Fibroblast of pulmonary artery (primary cell): ENCODE results near the gene SORCS2.
A peak's percentile ranks its signal among the peaks of the same experiment; 100 is the strongest.

Experiments used
- DNase-seq: peaks from one replicate; pipeline ENCODE4 v3.0.0-alpha.2; 2010; ENCODE audit warnings: low read depth
- H3K4me3 ChIP-seq: replicated peaks from 2 replicates; pipeline ENCODE4 v1.5.1; 2011; ENCODE audit warnings: low read depth, mild to moderate bottlenecking, control low read depth, low read length, moderate library complexity
- CTCF ChIP-seq: IDR thresholded peaks from 2 replicates; pipeline ENCODE4 v1.5.1; 2011; ENCODE audit warnings: mild to moderate bottlenecking, control low read depth, low read length, inconsistent platforms; ENCODE audit errors: missing control alignments

The SORCS2 gene

GRCh38 chr4:7686070-7686870, 493.9 kb downstream of the SORCS2 start:
- TF ChIP-seq CTCF = no peak
- no peak for DNase-seq
- no peak overlapping the region for H3K4me3 ChIP-seq

GRCh38 chr4:7687006-7687405, 494.7 kb downstream of the SORCS2 start:
- DNase-seq = no peak
- TF ChIP-seq CTCF = no peak
- no peak overlapping the region for H3K4me3 ChIP-seq

GRCh38 chr4:7687796-7688195, 495.5 kb downstream of the SORCS2 start:
- no peak for DNase-seq
- TF ChIP-seq CTCF = no peak
- no peak overlapping the region for H3K4me3 ChIP-seq

- TF ChIP-seq CTCF = no peak
- no peak for DNase-seq
Observed at GRCh38 chr4:7689773-7690693, 497.7 kb downstream of the SORCS2 start.

DNA sequence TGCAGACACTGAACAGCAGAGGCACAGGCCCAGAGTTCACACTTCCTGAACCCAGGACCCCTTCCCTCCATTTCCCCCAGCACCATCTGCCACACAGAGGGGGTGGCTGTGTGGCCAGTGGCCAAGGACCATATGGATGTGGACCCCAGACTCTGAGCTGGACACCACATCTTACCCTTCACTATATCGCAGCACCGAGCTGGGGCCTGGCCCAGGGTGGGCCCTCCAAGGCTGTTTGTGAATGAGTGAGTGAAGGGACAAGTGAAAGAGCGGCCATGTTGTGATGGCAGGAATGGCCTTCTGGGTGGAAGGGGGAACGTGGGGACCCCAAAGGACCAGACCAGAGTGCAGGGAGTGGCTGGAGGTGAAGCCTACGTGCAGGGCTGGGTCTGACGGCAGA, 498.7 kb downstream of the SORCS2 start:
- H3K4me3 ChIP-seq = no peak overlapping the region
- TF ChIP-seq CTCF = no peak
- DNase-seq = no peak

More at GRCh38 chr4:7689773-7690693, 497.7 kb downstream of the SORCS2 start:
- H3K4me3 ChIP-seq = no peak overlapping the region

- no peak overlapping the region for H3K4me3 ChIP-seq
- no peak for TF ChIP-seq CTCF
- peak; percentile 13 for DNase-seq
Observed at GRCh38 chr4:7691982-7692381, 499.6 kb downstream of the SORCS2 start.
